Uterus (tissue), 4 donors: ENCODE measurements around the gene RAC3. TPM values are rescaled to one million over a fixed set of nuclear protein-coding genes. Genes with fewer than 3 reads are reported as not detected.

ENCODE experiments used
- DNase-seq, 2 donors: peaks; one replicate each; pipeline ENCODE4 v3.0.0-alpha.2; 2019 to 2020
- H3K27ac ChIP-seq, 2 donors: fragments of 200-600 bp; sonication (generic); 1 replicate in 1 of 2; 2 replicates in 1 of 2; pipeline ENCODE4 v1.5.1; 2016 to 2018
- H3K27me3 ChIP-seq, 2 donors: fragments of 200-600 bp; sonication (generic); one replicate each; pipeline ENCODE4 v1.5.1; 2018 to 2019; ENCODE audit warnings: control low read depth in 1 of 2
- H3K36me3 ChIP-seq, 2 donors: fragments of 200-600 bp; sonication (generic); one replicate each; pipeline ENCODE4 v1.5.1; 2019; ENCODE audit warnings: control low read depth in 1 of 2
- H3K4me1 ChIP-seq, 2 donors: fragments of 200-600 bp; sonication (generic); one replicate each; pipeline ENCODE4 v1.5.1; 2018 to 2019; ENCODE audit warnings: control low read depth in 1 of 2
- H3K4me3 ChIP-seq, 2 donors: fragments of 200-600 bp; sonication (generic); 1 replicate in 1 of 2; 2 replicates in 1 of 2; pipeline ENCODE4 v1.5.1; 2018 to 2019; ENCODE audit warnings: mild to moderate bottlenecking in 1 of 2
- H3K9me3 ChIP-seq, 2 donors: fragments of 200-600 bp; sonication (generic); one replicate each; pipeline ENCODE4 v1.5.1; 2019; ENCODE audit warnings: control low read depth in 1 of 2
- CTCF ChIP-seq, 4 experiments: fragments of 200-600 bp in 2 of 4; fragments of 450-650 bp in 2 of 4; sonication (generic) in 2 of 4; IDR thresholded peaks; one replicate each; pipeline ENCODE4 v1.5.1; 2016 to 2019; ENCODE audit warnings: antibody characterized with exemption in 4 of 4, mild to moderate bottlenecking in 2 of 4, moderate library complexity in 1 of 4
- POLR2A ChIP-seq, 2 donors: fragments of 450-650 bp; IDR thresholded peaks; one replicate each; pipeline ENCODE4 v1.6.1; 2016; ENCODE audit warnings: antibody characterized with exemption in 2 of 2, mild to moderate bottlenecking in 1 of 2, moderate library complexity in 1 of 2
- intact Hi-C: fragments of 100-400 bp; cut with DNase I; formaldehyde crosslinking; loops from one replicate; pipeline ENCODE4 v1.15.1; 2023; ENCODE audit warnings: low total_unique reads
- total RNA-seq, 4 donors: library from RNA; depleted of rRNA in 3 of 4; stranded (reverse); fragments of >200 nt in 3 of 4; gene quantifications; one replicate each; pipeline versions ENCODE4 v1.1.0 to v1.2.4, GENCODE V29; 2014 to 2023
- donor health status: DM: yes; HTN: yes; CAD: no.

RAC3 gene
- total RNA-seq, 4 donors from 2014 or later, result 0.91 to 8.4 TPM; not detected in 2

GRCh38 chr17:82035488-82035887 is 4.0 kb downstream of the RAC3 start:
- Histone ChIP-seq H3K27ac (no peak overlapping the region), H3K4me1 (peaks cover 0 to 17% of the 10 kb centered on the region in 2 donors), H3K4me3 (no peak overlapping the region), H3K36me3 (no peaks in the 10 kb centered on the region), H3K9me3 (no peaks in the 10 kb centered on the region), H3K27me3 (peaks cover 0 to 3% of the 10 kb centered on the region in 2 donors)
- intact Hi-C loops, result no loop called here
- TF ChIP-seq POLR2A (IDR thresholded peaks at IDR 0.05), result no peak
- TF ChIP-seq CTCF (IDR thresholded peaks at IDR 0.05), result no peak
- DNase-seq, result no peak

- intact Hi-C loops, result no loop called here
- H3K27ac ChIP-seq, result peak overlapping the region in 1 of 2 donors; percentile 96
- H3K27me3 ChIP-seq, result peaks cover 0 to 3% of the 10 kb centered on the region in 2 donors
- TF ChIP-seq CTCF (IDR thresholded peaks at IDR 0.05) (no peak), POLR2A (IDR thresholded peaks at IDR 0.05) (no peak)
- peak overlapping the region in 1 of 2 donors; percentile 66 for H3K4me3 ChIP-seq
- no peaks in the 10 kb centered on the region for H3K36me3 ChIP-seq
- DNase-seq, result no peak
- peaks cover 0 to 12% of the 10 kb centered on the region in 2 donors for H3K4me1 ChIP-seq
- H3K9me3 ChIP-seq, result no peaks in the 10 kb centered on the region
These were observed 4.6 kb downstream of the RAC3 start for GRCh38 chr17:82035956-82036633.

- no peaks in the 10 kb centered on the region for H3K36me3 ChIP-seq
- H3K9me3 ChIP-seq, result no peaks in the 10 kb centered on the region
- TF ChIP-seq CTCF (IDR thresholded peaks at IDR 0.05), result no peak
- no peak for TF ChIP-seq POLR2A (IDR thresholded peaks at IDR 0.05)
- no peak for DNase-seq
- intact Hi-C loops, result no loop called here
- peak overlapping the region; percentile 49 to 66 for H3K4me3 ChIP-seq
- peak overlapping the region; percentile 79 to 96 for H3K27ac ChIP-seq
- peaks cover 0 to 3% of the 10 kb centered on the region in 2 donors for H3K27me3 ChIP-seq
- peaks cover 0 to 10% of the 10 kb centered on the region in 2 donors for H3K4me1 ChIP-seq
These were observed 5.2 kb downstream of the RAC3 start for GRCh38 chr17:82036634-82037091.

GRCh38 chr17:82037092-82037888 is 5.8 kb downstream of the RAC3 start, which contains the start of gene DCXR:
Gene DCXR, minus strand, starts transcription at chr17:82037697. Its CDS starts 15 bp downstream, at chr17:82037682.
- H3K27ac ChIP-seq, result peak within 1 kb of the TSS; percentile 79 to 96

More at GRCh38 chr17:82037092-82037888, 5.8 kb downstream of the RAC3 start, which contains the start of gene DCXR:
- peak; percentile 95 to 97 for TF ChIP-seq POLR2A (IDR thresholded peaks at IDR 0.05)
- TF ChIP-seq CTCF (IDR thresholded peaks at IDR 0.05), result peak; percentile 38 to 78 (median 72)
- Histone ChIP-seq H3K4me1 (peaks cover 0 to 10% of the 10 kb centered on the region in 2 donors), H3K9me3 (no peaks in the 10 kb centered on the region), H3K27me3 (no peaks in the 10 kb centered on the region), H3K36me3 (no peaks in the 10 kb centered on the region), H3K4me3 (peak within 1 kb of the TSS; percentile 49 to 66)
- intact Hi-C loops, result no loop called here
- peak; percentile 96 to 97 for DNase-seq
